Tibial artery (tissue), 4 donors: ENCODE measurements around the gene CNTN2.

Experiments used
- DNase-seq, 2 donors: peaks; one replicate each; pipeline ENCODE4 v3.0.0-alpha.2; 2019
- H3K27ac ChIP-seq, 2 donors: fragments of 200-600 bp; sonication (generic) in 1 of 2; 1 replicate in 1 of 2; 2 replicates in 1 of 2; pipeline ENCODE4 v1.5.1; 2018 to 2019; ENCODE audit warnings: mild to moderate bottlenecking in 1 of 2
- H3K27me3 ChIP-seq, 2 donors: fragments of 200-600 bp; sonication (generic) in 1 of 2; one replicate each; pipeline versions ENCODE4 v1.5.1 to v1.6.0; 2016 to 2019
- H3K36me3 ChIP-seq, 3 donors: fragments of 200-600 bp; sonication (generic) in 2 of 3; one replicate each; pipeline ENCODE4 v1.5.1; 2016 to 2019; ENCODE audit warnings: mild to moderate bottlenecking in 2 of 3
- H3K4me1 ChIP-seq, 4 donors: fragments of 200-600 bp; sonication (generic) in 2 of 4; 1 replicate in 3 of 4; 2 replicates in 1 of 4; pipeline ENCODE4 v1.5.1; 2016 to 2019
- H3K4me3 ChIP-seq, 2 donors: fragments of 200-600 bp; sonication (generic) in 1 of 2; 1 replicate in 1 of 2; 2 replicates in 1 of 2; pipeline ENCODE4 v1.5.1; 2018 to 2019; ENCODE audit warnings: mild to moderate bottlenecking in 2 of 2
- H3K9me3 ChIP-seq, 3 donors: fragments of 200-600 bp; sonication (generic) in 1 of 3; one replicate each; pipeline ENCODE4 v1.5.1; 2016 to 2019
- CTCF ChIP-seq, 2 experiments: fragments of 200-600 bp in 1 of 2; fragments of 450-650 bp in 1 of 2; IDR thresholded peaks; one replicate each; pipeline ENCODE4 v1.5.1; 2017 to 2019; ENCODE audit warnings: antibody characterized with exemption in 2 of 2, mild to moderate bottlenecking in 1 of 2, moderate library complexity in 1 of 2
- intact Hi-C: fragments of 100-400 bp; cut with DNase I; formaldehyde crosslinking; loops from one replicate; pipeline ENCODE4 v1.15.0; 2023; ENCODE audit warnings: low total_unique reads

Gene CNTN2

DNA sequence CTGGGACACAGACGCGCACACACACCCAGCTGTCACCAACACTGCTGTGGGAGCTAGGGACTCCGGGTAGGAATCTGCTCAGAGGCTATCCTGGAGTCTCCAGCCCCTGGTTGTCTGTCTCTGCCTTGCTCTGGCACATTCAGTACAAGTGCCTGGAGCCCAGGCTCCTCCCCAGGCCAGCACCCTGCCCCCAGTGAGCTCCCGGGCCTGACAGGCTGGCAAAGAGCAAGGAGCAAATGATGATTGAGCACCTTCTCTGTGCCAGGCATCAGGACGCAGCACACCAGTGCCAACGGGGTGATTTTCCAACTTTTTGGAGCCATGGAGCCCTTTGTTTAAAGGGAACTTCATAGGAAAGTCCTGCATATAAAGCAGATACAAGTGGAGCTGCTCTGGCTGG lies 6.5 kb downstream of the CNTN2 start:
- DNase-seq = no peak
- intact Hi-C loops = no loop called here
- Histone ChIP-seq H3K4me1 (no peaks in the 10 kb centered on the region), H3K27ac (no peak overlapping the region), H3K27me3 (peaks cover 0 to 74% of the 10 kb centered on the region in 2 donors), H3K36me3 (no peaks in the 10 kb centered on the region), H3K9me3 (no peaks in the 10 kb centered on the region), H3K4me3 (no peak overlapping the region)
- no peak for TF ChIP-seq CTCF (IDR thresholded peaks at IDR 0.05)

DNA sequence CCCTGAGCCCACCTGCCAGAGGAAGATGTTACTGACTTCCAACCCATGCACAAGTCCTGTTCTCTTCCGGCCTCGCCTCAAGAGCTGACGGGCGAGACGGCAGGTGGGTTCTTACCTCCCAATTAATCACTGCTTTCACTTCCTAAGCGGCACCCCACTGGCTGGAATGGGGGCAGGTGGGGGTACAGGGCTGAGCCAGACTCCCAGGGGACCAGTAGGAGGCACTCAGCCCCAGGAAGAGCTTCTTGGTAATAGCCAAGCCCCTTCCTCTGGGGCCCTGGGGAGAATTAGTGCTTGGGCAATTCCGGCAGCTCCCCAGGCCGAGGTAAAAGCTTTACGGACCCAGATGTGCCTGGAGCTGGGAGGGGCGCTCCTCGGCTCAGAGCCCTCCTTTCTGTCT lies 9.7 kb downstream of the CNTN2 start:
- H3K36me3 ChIP-seq = no peaks in the 10 kb centered on the region
- intact Hi-C loops = no loop called here
- H3K9me3 ChIP-seq = no peaks in the 10 kb centered on the region
- H3K27me3 ChIP-seq = peaks cover 0 to 43% of the 10 kb centered on the region in 2 donors
- no peak overlapping the region for H3K4me3 ChIP-seq
- no peak overlapping the region for H3K27ac ChIP-seq
- TF ChIP-seq CTCF (IDR thresholded peaks at IDR 0.05) = no peak
- H3K4me1 ChIP-seq = no peaks in the 10 kb centered on the region
- no peak for DNase-seq

- Histone ChIP-seq H3K4me3 (no peak overlapping the region), H3K4me1 (no peaks in the 10 kb centered on the region), H3K36me3 (no peaks in the 10 kb centered on the region), H3K27me3 (peaks cover 0 to 37% of the 10 kb centered on the region in 2 donors), H3K9me3 (no peaks in the 10 kb centered on the region), H3K27ac (no peak overlapping the region)
- intact Hi-C loops = no loop called here
- DNase-seq = no peak
- TF ChIP-seq CTCF (IDR thresholded peaks at IDR 0.05) = no peak
Measured at GRCh38 chr1:205053296-205053695, 10.3 kb downstream of the CNTN2 start.

- H3K4me3 ChIP-seq = no peak overlapping the region
- intact Hi-C loops = no loop called here
- no peaks in the 10 kb centered on the region for H3K4me1 ChIP-seq
- H3K36me3 ChIP-seq = no peaks in the 10 kb centered on the region
- no peaks in the 10 kb centered on the region for H3K9me3 ChIP-seq
- H3K27ac ChIP-seq = no peak overlapping the region
- TF ChIP-seq CTCF (IDR thresholded peaks at IDR 0.05) = no peak
- H3K27me3 ChIP-seq = peaks cover 0 to 33% of the 10 kb centered on the region in 2 donors
- DNase-seq = no peak
Measured at GRCh38 chr1:205054013-205054412, 11.0 kb downstream of the CNTN2 start.

GRCh38 chr1:205056188-205056611 lies 13.2 kb downstream of the CNTN2 start:
- H3K4me1 ChIP-seq = peaks cover 0 to under 1% (median 0%) of the 10 kb centered on the region in 4 donors
- no peak for DNase-seq
- peaks cover 0 to 20% of the 10 kb centered on the region in 2 donors for H3K27me3 ChIP-seq
- TF ChIP-seq CTCF (IDR thresholded peaks at IDR 0.05) = no peak
- no peaks in the 10 kb centered on the region for H3K36me3 ChIP-seq
- no peak overlapping the region for H3K4me3 ChIP-seq
- H3K27ac ChIP-seq = no peak overlapping the region
- intact Hi-C loops = no loop called here
- H3K9me3 ChIP-seq = no peaks in the 10 kb centered on the region

DNA sequence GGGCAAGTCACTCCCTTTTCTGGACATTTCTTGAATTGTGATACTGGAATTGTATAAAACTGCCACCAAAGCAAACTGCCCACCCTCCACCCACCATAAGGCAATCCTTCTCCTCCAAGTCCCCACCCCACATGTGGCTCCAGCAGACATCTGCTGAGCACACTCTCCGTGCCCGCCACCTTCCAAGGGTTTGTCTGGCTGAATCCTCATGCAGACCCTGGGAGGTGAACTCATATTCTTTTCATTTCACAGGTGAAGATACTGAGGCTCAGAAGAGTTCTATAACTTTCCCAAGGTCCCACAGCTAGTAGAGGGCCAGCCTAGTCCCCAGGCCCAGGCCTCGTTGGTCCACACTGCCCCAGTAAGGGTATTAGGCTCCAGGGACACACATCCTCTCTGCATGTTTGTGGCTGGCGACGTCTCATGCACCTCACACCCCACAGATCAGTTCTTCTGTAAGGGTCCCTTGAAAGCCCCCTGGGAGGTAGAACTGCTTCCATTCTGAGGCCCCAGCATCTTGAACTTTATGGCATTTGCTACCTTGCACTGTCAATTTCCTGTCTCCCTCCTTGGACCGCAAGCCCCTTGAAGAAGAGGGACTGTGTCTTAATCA lies 14.1 kb downstream of the CNTN2 start:
- Histone ChIP-seq H3K36me3 (no peaks in the 10 kb centered on the region), H3K4me3 (no peak overlapping the region), H3K9me3 (no peaks in the 10 kb centered on the region), H3K27me3 (peaks cover 0 to 14% of the 10 kb centered on the region in 2 donors), H3K4me1 (peaks cover 0 to 7% (median 2%) of the 10 kb centered on the region in 4 donors), H3K27ac (no peak overlapping the region)
- no peak for DNase-seq
- intact Hi-C loops = no loop called here
- TF ChIP-seq CTCF (IDR thresholded peaks at IDR 0.05) = no peak
